Measurements from ENCODE around the gene FOXE3. TPM values are rescaled to one million over a fixed set of nuclear protein-coding genes. Genes with fewer than 3 reads are reported as not detected.

The FOXE3 gene
- total RNA-seq, 1 experiment from 2014 or later, result 0.15 TPM

DNA sequence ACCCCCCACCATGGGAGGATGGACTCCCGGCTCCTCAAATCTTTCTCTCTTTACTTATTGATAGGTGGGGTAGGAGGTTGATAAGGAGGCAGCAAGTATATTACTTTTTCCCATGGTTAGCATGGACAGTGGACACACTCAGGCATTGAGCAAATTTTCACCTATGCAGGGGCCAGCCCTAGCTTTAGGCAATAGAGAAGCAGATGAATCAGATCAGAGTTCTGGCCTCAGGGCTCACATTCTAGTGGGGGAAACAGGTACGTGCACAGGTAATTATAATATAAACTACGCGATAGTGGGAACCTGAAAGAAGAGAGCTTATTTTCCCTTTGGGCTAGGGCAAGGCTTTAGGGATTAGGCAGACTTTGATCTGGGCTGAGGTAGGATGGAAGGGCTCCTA, 13.5 kb upstream of the FOXE3 start:
- no CpG with 5 or more reads among the region's 4 CpGs for WGBS (ENCODE audit: extremely low coverage, insufficient read length, low lambda C conversion rate)
- TF ChIP-seq, protein P1, sequence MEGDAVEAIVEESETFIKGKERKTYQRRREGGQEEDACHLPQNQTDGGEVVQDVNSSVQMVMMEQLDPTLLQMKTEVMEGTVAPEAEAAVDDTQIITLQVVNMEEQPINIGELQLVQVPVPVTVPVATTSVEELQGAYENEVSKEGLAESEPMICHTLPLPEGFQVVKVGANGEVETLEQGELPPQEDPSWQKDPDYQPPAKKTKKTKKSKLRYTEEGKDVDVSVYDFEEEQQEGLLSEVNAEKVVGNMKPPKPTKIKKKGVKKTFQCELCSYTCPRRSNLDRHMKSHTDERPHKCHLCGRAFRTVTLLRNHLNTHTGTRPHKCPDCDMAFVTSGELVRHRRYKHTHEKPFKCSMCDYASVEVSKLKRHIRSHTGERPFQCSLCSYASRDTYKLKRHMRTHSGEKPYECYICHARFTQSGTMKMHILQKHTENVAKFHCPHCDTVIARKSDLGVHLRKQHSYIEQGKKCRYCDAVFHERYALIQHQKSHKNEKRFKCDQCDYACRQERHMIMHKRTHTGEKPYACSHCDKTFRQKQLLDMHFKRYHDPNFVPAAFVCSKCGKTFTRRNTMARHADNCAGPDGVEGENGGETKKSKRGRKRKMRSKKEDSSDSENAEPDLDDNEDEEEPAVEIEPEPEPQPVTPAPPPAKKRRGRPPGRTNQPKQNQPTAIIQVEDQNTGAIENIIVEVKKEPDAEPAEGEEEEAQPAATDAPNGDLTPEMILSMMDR (conservative IDR thresholded peaks at IDR 0.05), result no peak
- H3K27ac Mint-ChIP-seq, result no peak overlapping the region; a peak in 1 of 7 replicates

More for the DNA sequence above, 13.5 kb upstream of the FOXE3 start:
- Histone ChIP-seq H3K23ac (ENCODE audit: insufficient read length, low read depth, low read length) (no peak overlapping the region), H4K20me1 (ENCODE audit: control insufficient read depth, insufficient read depth, insufficient read length) (no peaks in the 10 kb centered on the region), H2AK5ac (ENCODE audit: insufficient read length, low read length) (no peak overlapping the region), H3K9me3 (ENCODE audit: control insufficient read depth, low read depth, low read length) (no peaks in the 10 kb centered on the region), H3K18ac (ENCODE audit: insufficient read length, low read depth, low read length) (no peak overlapping the region), H2AFZ (ENCODE audit: low read length) (no peak overlapping the region), H2BK15ac (ENCODE audit: low read depth, low read length) (no peak overlapping the region), H3K27me3 (ENCODE audit: insufficient read depth, low read length) (no peaks in the 10 kb centered on the region), H3K14ac (ENCODE audit: insufficient read depth, low read length) (no peak overlapping the region), H2BK120ac (ENCODE audit: low read depth, low read length, poor library complexity, severe bottlenecking) (no peak overlapping the region), H3K56ac (ENCODE audit: insufficient read length, low read depth, low read length) (no peak overlapping the region), H3K4ac (ENCODE audit: low read depth, low read length) (no peak overlapping the region), H3K27ac (ENCODE audit: insufficient read length, low read depth, low read length) (no peak overlapping the region), H3K79me1 (ENCODE audit: insufficient read depth, low read depth, low read length, poor library complexity, severe bottlenecking) (no peaks in the 10 kb centered on the region), H4K5ac (ENCODE audit: insufficient read length, low read depth, low read length) (no peak overlapping the region), H3K23me2 (ENCODE audit: insufficient read length, low read depth, low read length, poor library complexity, severe bottlenecking) (no peaks in the 10 kb centered on the region), H3K4me2 (ENCODE audit: insufficient read depth, insufficient read length, low read length) (no peak overlapping the region), H4K91ac (ENCODE audit: insufficient read length, low read depth, low read length) (no peak overlapping the region), H2BK12ac (ENCODE audit: insufficient read length, low read depth, low read length) (no peak overlapping the region), H4K8ac (replicated peaks; ENCODE audit: insufficient read length, low read depth, low read length) (no peak overlapping the region), H3K4me1 (ENCODE audit: insufficient read depth, low read length) (peaks cover 3% of the 10 kb centered on the region; the same call in 1 of the 2 replicates), H3K79me2 (ENCODE audit: insufficient read depth, low read length) (no peaks in the 10 kb centered on the region), H3T11ph (ENCODE audit: low read length) (no peak overlapping the region), H2BK5ac (ENCODE audit: insufficient read length, low read length) (no peak overlapping the region), H3K9ac (ENCODE audit: extremely low read depth, insufficient read length, low read length) (no peak overlapping the region), H2BK20ac (ENCODE audit: low read depth, low read length, poor library complexity, severe bottlenecking) (no peak overlapping the region)
- H3K36me3 Mint-ChIP-seq (ENCODE audit: insufficient read depth in 1 of 3, low read depth in 3 of 3), result no peaks in the 10 kb centered on the region
- H3K27me3 Mint-ChIP-seq (ENCODE audit: low read depth), result peaks cover 76% of the 10 kb centered on the region
- no peak for DNase-seq
- H3K4me3 Mint-ChIP-seq, result no peak overlapping the region
- H3K9me3 Mint-ChIP-seq, result no peaks in the 10 kb centered on the region
- H3K4me1 Mint-ChIP-seq, result 0 out of 4 replicates have a peak, but pooled peaks cover 0 to 5% of the 10 kb centered on the region in 2 experiments
